ENCODE measurements around the gene TBX19.
A peak's percentile ranks its signal among the peaks of the same experiment; 100 is the strongest.

Gene TBX19

GRCh38 chr1:168291222-168291837 is 10.7 kb downstream of the TBX19 start:
- Mint-ChIP-seq H3K9me3 (no peaks in the 10 kb centered on the region), H3K27me3 (no peaks in the 10 kb centered on the region), H3K4me1 (no peaks in the 10 kb centered on the region), H3K4me3 (no peak overlapping the region), H3K27ac (no peak overlapping the region), H3K36me3 (peaks cover 14% of the 10 kb centered on the region)
- ATAC-seq (ENCODE audit: low read depth) (no peak), DNase-seq (ENCODE audit: low spot score in 2 of 2) (no peak)

DNA sequence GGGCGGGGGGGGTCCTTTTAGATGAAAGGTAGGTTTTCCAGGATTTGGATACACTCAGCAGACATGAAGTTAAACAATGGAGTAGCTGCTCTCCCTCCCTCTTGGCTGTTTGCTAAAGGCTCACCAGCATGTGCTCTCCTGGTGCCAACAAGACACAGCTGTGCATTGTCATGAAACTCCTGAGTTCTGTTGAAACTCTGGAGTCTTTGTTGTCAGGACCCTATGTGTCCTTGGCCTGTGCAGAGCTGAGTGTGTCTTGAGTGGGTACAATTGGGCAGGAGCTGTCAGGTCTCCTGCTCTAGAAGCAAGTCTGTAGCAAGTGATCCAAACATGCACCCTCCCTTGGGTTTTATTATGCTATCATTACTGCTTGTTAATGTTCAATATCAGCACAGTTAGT is 12.7 kb downstream of the TBX19 start:
- ATAC-seq (ENCODE audit: low read depth) (no peak), DNase-seq (ENCODE audit: low spot score in 2 of 2) (no peak)
- H3K9me3 Mint-ChIP-seq: no peaks in the 10 kb centered on the region
- H3K27ac Mint-ChIP-seq: no peak overlapping the region
- peaks cover 13% of the 10 kb centered on the region for H3K36me3 Mint-ChIP-seq
- H3K4me1 Mint-ChIP-seq: no peaks in the 10 kb centered on the region
- H3K27me3 Mint-ChIP-seq: no peaks in the 10 kb centered on the region
- no peak overlapping the region for H3K4me3 Mint-ChIP-seq

GRCh38 chr1:168295411-168296114 is 14.9 kb downstream of the TBX19 start:
- no peaks in the 10 kb centered on the region for H3K27me3 Mint-ChIP-seq
- H3K36me3 Mint-ChIP-seq: peaks cover 20% of the 10 kb centered on the region

DNA sequence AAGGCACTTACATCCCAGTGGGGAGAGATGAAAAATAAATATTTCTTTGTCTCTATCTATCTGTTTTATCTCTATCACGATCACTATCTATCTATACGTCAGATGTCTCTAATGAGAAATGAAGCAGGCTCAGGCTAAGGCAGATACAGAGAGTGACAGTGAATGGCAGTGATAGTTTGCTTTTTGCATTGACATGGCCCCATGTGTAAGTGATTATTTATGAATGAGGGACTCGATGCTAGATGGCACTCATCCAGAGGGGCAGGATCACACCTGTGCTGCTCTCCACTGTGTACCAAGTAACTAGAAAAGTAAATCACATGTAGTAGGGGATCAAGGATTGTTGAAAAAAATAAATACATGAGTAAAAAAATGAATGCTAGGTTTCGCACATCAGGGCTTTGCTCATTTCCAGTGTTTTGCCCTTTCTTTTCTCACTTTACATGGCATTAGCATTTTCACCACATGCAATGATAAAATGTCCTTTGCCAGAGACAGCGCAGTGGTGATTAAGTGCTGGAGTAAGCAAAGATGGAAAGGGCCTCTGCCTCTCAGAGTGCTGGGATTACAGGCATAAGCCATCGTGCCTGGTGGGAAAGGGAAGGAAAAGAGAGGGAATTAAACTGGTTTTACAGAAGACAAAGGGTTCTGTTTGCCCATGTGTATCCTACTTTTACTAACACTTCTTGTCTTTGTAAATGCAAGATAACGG is 16.5 kb downstream of the TBX19 start:
- Mint-ChIP-seq H3K27ac (no peak overlapping the region), H3K4me1 (no peaks in the 10 kb centered on the region), H3K36me3 (peaks cover 22% of the 10 kb centered on the region), H3K27me3 (no peaks in the 10 kb centered on the region), H3K4me3 (no peak overlapping the region), H3K9me3 (peaks cover 1% of the 10 kb centered on the region)
- DNase-seq (ENCODE audit: low spot score in 2 of 2): no peak
- no peak for ATAC-seq (ENCODE audit: low read depth)

More at GRCh38 chr1:168295411-168296114, 14.9 kb downstream of the TBX19 start:
- H3K27ac Mint-ChIP-seq: no peak overlapping the region
- ATAC-seq (ENCODE audit: low read depth): no peak
- no peak for DNase-seq (ENCODE audit: low spot score in 2 of 2)
- H3K4me1 Mint-ChIP-seq: no peaks in the 10 kb centered on the region
- no peak overlapping the region for H3K4me3 Mint-ChIP-seq
- H3K9me3 Mint-ChIP-seq: peaks cover 1% of the 10 kb centered on the region

DNA sequence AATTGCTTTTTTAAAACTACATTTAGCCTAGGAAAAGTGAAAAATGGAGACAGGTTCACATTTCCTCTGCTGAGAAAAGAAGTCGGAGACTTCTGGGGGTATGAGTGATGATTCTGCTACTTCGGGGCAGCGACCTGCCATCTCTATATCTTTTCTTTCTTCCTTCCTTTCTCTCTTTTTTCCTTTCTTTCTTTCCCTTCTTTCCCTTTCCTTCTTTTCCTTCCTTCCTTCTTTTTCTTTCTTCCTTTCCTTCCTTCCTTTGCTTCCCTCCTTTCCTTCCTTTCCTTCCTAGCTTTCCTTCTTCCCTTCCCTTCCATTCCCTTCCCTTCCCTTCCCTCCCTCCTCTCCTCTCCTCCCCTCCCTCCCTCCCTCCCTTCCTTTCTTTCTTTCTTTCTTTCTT is 17.8 kb downstream of the TBX19 start:
- DNase-seq (ENCODE audit: low spot score in 2 of 2) (no peak), ATAC-seq (ENCODE audit: low read depth) (no peak)
- no peaks in the 10 kb centered on the region for H3K4me1 Mint-ChIP-seq

DNA sequence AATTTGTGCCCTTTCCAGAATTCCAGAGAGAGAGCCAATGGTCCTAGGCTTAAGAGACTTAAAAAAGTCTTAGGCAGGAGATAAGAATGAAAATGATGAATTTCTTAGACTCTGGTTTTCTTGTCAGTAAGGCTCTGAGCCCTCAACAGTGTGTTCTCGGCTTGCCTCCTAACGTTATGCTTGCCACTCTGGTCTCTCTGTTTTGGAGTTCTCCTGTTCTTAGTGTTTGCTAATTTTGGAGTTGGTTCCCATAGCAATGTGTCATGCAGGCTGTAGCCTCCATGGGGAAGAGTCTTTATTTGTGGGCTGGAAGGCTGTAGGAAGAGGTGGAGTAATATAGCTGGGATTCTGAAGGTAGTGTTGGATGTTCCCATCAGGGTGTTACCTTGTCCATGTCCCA is 19.9 kb downstream of the TBX19 start:
- no peak for ATAC-seq (ENCODE audit: low read depth)
- H3K4me1 Mint-ChIP-seq: no peaks in the 10 kb centered on the region
- no peak overlapping the region for H3K27ac Mint-ChIP-seq
- no peak for DNase-seq (ENCODE audit: low spot score in 2 of 2)
- no peak overlapping the region for H3K4me3 Mint-ChIP-seq
- no peaks in the 10 kb centered on the region for H3K27me3 Mint-ChIP-seq
- peaks cover 24% of the 10 kb centered on the region for H3K36me3 Mint-ChIP-seq
- H3K9me3 Mint-ChIP-seq: peaks cover 1% of the 10 kb centered on the region

More for the DNA sequence above, 17.8 kb downstream of the TBX19 start:
- no peak overlapping the region for H3K27ac Mint-ChIP-seq
- H3K9me3 Mint-ChIP-seq: peaks cover 1% of the 10 kb centered on the region
- H3K4me3 Mint-ChIP-seq: no peak overlapping the region
- H3K36me3 Mint-ChIP-seq: peaks cover 19% of the 10 kb centered on the region
- no peaks in the 10 kb centered on the region for H3K27me3 Mint-ChIP-seq

GRCh38 chr1:168301664-168302320 is 21.1 kb downstream of the TBX19 start:
- peaks cover 30% of the 10 kb centered on the region for H3K36me3 Mint-ChIP-seq
- H3K27me3 Mint-ChIP-seq: no peaks in the 10 kb centered on the region
- no peaks in the 10 kb centered on the region for H3K4me1 Mint-ChIP-seq
- H3K9me3 Mint-ChIP-seq: peaks cover 1% of the 10 kb centered on the region
- ATAC-seq (ENCODE audit: low read depth) (no peak), DNase-seq (ENCODE audit: low spot score in 2 of 2) (no peak)
- H3K27ac Mint-ChIP-seq: no peak overlapping the region
- H3K4me3 Mint-ChIP-seq: no peak overlapping the region

DNA sequence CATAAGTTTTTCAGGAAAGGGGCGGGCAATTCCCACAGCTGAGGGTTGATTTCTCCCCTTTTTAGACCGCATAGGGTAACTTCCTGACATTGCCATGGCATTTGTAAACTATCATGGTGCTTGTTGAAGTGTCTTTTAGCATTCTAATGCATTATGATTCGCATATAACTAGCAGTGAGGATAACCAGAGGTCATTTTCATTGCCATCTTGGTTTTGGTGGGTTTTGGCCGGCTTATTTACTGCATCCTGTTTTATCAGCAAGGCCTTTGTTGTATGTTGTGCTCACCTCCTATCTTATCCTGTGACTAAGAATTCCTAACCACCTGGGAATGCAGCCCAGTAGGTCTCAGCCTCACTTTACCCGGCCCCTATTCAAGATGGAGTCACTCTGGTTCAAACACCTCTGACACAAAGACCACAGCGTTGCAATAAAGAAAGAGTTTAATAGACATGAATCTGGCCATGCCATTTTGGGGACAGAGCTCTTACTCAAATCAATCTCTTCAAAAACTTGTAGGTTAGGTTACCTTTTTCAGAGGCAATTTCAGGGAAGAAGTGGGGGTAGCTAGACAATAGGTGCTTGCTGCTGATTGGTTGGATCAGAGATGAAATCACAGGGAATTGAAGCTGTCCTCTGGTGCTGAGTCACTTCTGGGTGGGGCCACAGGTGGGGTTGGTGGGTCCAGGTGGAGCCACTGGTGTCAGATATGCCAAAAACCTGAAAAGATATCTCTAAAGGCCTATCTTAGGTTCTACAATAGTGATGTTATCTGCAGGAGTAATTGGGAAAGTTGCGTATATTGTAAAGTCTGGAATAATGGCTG is 23.3 kb downstream of the TBX19 start:
- no peak overlapping the region for H3K27ac Mint-ChIP-seq
- no peak for ATAC-seq (ENCODE audit: low read depth)
- DNase-seq (ENCODE audit: low spot score in 2 of 2): no peak
- H3K4me3 Mint-ChIP-seq: no peak overlapping the region
- H3K9me3 Mint-ChIP-seq: no peaks in the 10 kb centered on the region
- peaks cover 36% of the 10 kb centered on the region for H3K36me3 Mint-ChIP-seq
- no peaks in the 10 kb centered on the region for H3K27me3 Mint-ChIP-seq
- H3K4me1 Mint-ChIP-seq: no peaks in the 10 kb centered on the region

DNA sequence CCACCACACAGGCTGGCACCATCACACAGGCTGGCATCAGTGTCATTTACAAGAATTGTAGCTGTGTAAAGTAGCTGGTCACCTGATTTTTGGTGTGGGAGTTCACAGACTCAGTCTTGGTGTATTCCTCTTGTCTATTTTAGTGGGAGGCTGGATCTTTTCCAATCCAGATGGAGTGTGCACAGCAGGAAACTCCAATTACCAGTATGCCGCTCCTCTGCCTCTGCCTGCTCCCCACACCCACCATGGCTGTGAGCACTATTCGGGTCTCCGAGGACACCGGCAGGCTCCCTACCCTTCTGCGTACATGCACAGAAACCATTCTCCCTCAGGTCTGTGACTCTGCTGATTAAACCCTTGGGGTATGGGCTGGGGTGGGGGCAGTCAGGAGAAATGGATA is 24.2 kb downstream of the TBX19 start:
- H3K4me3 Mint-ChIP-seq: no peak overlapping the region
- DNase-seq (ENCODE audit: low spot score in 2 of 2) (no peak), ATAC-seq (ENCODE audit: low read depth) (no peak)
- peaks cover 36% of the 10 kb centered on the region for H3K36me3 Mint-ChIP-seq
- no peaks in the 10 kb centered on the region for H3K9me3 Mint-ChIP-seq
- no peaks in the 10 kb centered on the region for H3K4me1 Mint-ChIP-seq
- no peaks in the 10 kb centered on the region for H3K27me3 Mint-ChIP-seq
- no peak overlapping the region for H3K27ac Mint-ChIP-seq

DNA sequence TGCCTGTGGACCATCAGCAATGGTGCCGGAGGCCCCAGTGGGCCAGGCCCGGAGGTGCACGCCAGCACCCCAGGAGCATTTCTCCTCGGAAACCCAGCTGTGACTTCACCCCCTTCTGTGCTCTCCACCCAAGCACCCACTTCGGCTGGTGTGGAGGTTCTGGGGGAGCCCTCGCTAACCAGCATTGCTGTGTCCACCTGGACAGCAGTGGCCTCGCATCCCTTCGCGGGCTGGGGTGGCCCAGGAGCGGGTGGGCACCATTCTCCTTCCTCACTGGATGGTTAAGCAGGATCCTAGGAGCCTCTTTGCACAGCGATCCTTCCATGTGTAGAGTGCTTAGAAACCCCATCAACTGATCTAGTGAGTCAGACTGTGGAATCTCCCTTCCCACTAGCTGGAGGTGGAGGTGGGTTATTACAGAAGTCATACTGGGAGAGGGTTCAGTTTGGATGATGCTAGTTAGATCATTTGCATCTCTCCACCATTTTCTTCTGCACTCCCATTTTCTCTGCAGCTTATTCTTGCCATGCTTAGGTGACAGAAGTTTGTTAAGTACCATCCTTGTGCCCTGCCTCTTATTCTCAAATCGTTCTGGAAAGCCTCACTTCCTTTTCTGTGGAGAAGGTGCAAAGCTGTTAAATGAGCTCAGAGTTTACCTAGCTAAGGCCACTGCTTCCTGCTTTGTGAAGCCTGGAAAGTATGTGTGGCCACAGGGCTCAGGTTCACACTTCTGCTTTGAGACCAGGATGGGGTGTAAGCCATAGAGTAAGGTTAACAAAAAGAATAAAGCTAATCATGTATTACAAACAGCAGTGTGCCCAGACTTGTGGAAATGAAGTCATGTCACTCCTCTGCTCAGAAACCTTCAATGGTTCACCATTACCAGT is 32.3 kb downstream of the TBX19 start:
- Mint-ChIP-seq H3K36me3 (peaks cover 39% of the 10 kb centered on the region), H3K4me3 (no peak overlapping the region), H3K27me3 (no peaks in the 10 kb centered on the region), H3K4me1 (no peaks in the 10 kb centered on the region), H3K27ac (peak overlapping the region; percentile 28), H3K9me3 (no peaks in the 10 kb centered on the region)
- ATAC-seq (ENCODE audit: low read depth) (no peak), DNase-seq (ENCODE audit: low spot score in 2 of 2) (no peak)

- no peak for DNase-seq (ENCODE audit: low spot score in 2 of 2)
- no peaks in the 10 kb centered on the region for H3K9me3 Mint-ChIP-seq
- H3K4me3 Mint-ChIP-seq: no peak overlapping the region
- no peak for ATAC-seq (ENCODE audit: low read depth)
- H3K27me3 Mint-ChIP-seq: no peaks in the 10 kb centered on the region
- H3K4me1 Mint-ChIP-seq: peaks cover 2% of the 10 kb centered on the region
- no peak overlapping the region for H3K27ac Mint-ChIP-seq
- peaks cover 39% of the 10 kb centered on the region for H3K36me3 Mint-ChIP-seq
Observed at GRCh38 chr1:168316142-168316541, 35.5 kb downstream of the TBX19 start.

DNA sequence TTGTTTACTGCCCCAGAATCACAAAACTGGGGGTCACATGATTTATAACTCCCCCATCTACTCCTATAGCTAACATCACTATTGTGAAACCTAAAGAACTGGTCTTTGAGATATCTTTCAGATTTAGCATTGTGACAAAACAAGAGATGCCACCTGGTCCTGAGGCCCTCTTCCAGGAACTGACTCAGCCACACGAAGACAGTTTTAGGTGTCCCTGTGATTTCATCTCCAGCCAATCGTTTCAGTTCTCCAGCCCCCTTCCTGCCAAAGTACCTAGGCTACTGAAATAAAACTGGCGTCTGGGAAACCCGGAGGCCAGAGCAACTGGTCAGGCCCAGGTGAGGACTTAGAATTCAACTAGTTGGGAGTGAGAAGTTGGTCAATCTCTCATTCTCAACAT is 36.6 kb downstream of the TBX19 start:
- H3K27ac Mint-ChIP-seq: no peak overlapping the region
- ATAC-seq (ENCODE audit: low read depth) (no peak), DNase-seq (ENCODE audit: low spot score in 2 of 2) (no peak)
- no peaks in the 10 kb centered on the region for H3K9me3 Mint-ChIP-seq
- H3K36me3 Mint-ChIP-seq: peaks cover 37% of the 10 kb centered on the region
- H3K4me3 Mint-ChIP-seq: no peak overlapping the region
- H3K4me1 Mint-ChIP-seq: peaks cover 2% of the 10 kb centered on the region
- no peaks in the 10 kb centered on the region for H3K27me3 Mint-ChIP-seq

DNA sequence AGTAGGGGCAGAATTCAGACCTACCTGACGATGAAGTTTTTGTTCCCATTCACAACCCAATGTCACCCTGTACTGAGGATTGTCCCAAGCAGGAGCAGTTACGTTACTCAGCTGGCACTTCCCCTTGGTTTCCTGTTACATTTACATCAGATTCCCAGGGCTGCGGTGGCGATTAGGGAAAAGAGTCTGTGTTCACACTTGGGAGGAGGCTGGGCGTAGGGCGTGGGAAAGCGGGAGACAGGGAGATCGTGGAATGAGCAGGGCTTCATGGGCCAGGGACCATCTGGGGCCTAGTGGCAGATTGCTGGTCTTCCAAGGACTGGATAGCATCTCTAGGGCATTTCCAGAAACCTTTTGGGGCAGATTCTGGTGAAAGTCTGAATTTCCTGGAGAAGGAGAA is 39.0 kb downstream of the TBX19 start:
- peaks cover 2% of the 10 kb centered on the region for H3K4me1 Mint-ChIP-seq
- no peak overlapping the region for H3K4me3 Mint-ChIP-seq
- no peaks in the 10 kb centered on the region for H3K27me3 Mint-ChIP-seq
- DNase-seq (ENCODE audit: low spot score in 2 of 2) (no peak), ATAC-seq (ENCODE audit: low read depth) (no peak)
- no peak overlapping the region for H3K27ac Mint-ChIP-seq
- peaks cover under 1% of the 10 kb centered on the region for H3K9me3 Mint-ChIP-seq
- H3K36me3 Mint-ChIP-seq: peaks cover 30% of the 10 kb centered on the region

Data from memory B cell (primary cell).